ENCODE results near the gene GRID2IP.
A peak's percentile ranks its signal among the peaks of the same experiment; 100 is the strongest.
"Not testable (repeated sequence)": the region's sequence is repeated elsewhere in the genome, so short reads cannot be mapped to it uniquely, and the experiment has no call there.

GRID2IP gene

GRCh38 chr7:6482743-6483119, 68.5 kb downstream of the GRID2IP start:
- no peak for DNase-seq

- no peak for DNase-seq
Observed at GRCh38 chr7:6482307-6482706, 69.0 kb downstream of the GRID2IP start.

- no peak for DNase-seq
Observed at GRCh38 chr7:6481445-6481844, 69.8 kb downstream of the GRID2IP start.

GRCh38 chr7:6480323-6480660, 71.0 kb downstream of the GRID2IP start:
- no peak for DNase-seq

- no peak for DNase-seq
Observed at GRCh38 chr7:6479067-6479466, 72.2 kb downstream of the GRID2IP start.

GRCh38 chr7:6478186-6478585, 73.1 kb downstream of the GRID2IP start:
- no peak for DNase-seq

- no peak for DNase-seq
Observed at GRCh38 chr7:6477318-6477660, 74.0 kb downstream of the GRID2IP start.

- DNase-seq = no peak
Observed at GRCh38 chr7:6476596-6477317, 74.5 kb downstream of the GRID2IP start.

- DNase-seq = no peak
Observed at GRCh38 chr7:6475433-6476186, 75.7 kb downstream of the GRID2IP start.

- DNase-seq = no peak
Observed at GRCh38 chr7:6465862-6466261, 85.4 kb downstream of the GRID2IP start.

GRCh38 chr7:6463609-6464008, 87.7 kb downstream of the GRID2IP start:
- not testable (repeated sequence) for DNase-seq

GRCh38 chr7:6461946-6462550, 89.2 kb downstream of the GRID2IP start:
- DNase-seq = no peak

GRCh38 chr7:6460990-6461584, 90.2 kb downstream of the GRID2IP start:
- DNase-seq = no peak

- DNase-seq = no peak
Observed at GRCh38 chr7:6460303-6460702, 91.0 kb downstream of the GRID2IP start.

GRCh38 chr7:6458676-6459075, 92.6 kb downstream of the GRID2IP start:
- DNase-seq = not testable (repeated sequence)

- no peak for DNase-seq
Observed at GRCh38 chr7:6453734-6454133, 97.5 kb downstream of the GRID2IP start.

GRCh38 chr7:6451224-6451705, 100.0 kb downstream of the GRID2IP start:
- DNase-seq = no peak

GRCh38 chr7:6450591-6450990, 100.7 kb downstream of the GRID2IP start:
- not testable (repeated sequence) for DNase-seq

GRCh38 chr7:6449884-6450283, 101.4 kb downstream of the GRID2IP start:
- DNase-seq = not testable (repeated sequence)

- no peak for DNase-seq
Observed at GRCh38 chr7:6448943-6449543, 102.2 kb downstream of the GRID2IP start.

- peak; percentile 96 for DNase-seq
Observed at GRCh38 chr7:6447581-6448199, 103.6 kb downstream of the GRID2IP start, which contains the start of gene DAGLB. Gene DAGLB, minus strand, starts transcription at chr7:6447954. Its CDS starts 112 bp downstream, at chr7:6447842.

Measured in activated CD4-positive, alpha-beta T cell treated with anti-CD3 and anti-CD28 coated beads for 1 hour (primary cell).